ENCODE results near the gene GID8. TPM values are rescaled to one million over a fixed set of nuclear protein-coding genes. Genes with fewer than 3 reads are reported as not detected.

The GID8 gene
- total and polyA plus RNA-seq, 2 experiments from 2014 or later: 41.8 to 106 TPM

- TF ChIP-seq REST (IDR thresholded peaks at IDR 0.05; ENCODE audit: unreplicated experiment) (no peak), CREB1 (CRISPR knock-in tag; IDR thresholded peaks at IDR 0.05; ENCODE audit: low read depth) (no peak), EZH2phosphoT487 (IDR thresholded peaks at IDR 0.05; ENCODE audit: unreplicated experiment) (no peak), EZH2 (IDR thresholded peaks at IDR 0.05; ENCODE audit: low read depth, unreplicated experiment) (no peak), ETS1 (IDR thresholded peaks at IDR 0.05) (no peak), POLR2AphosphoS5 (IDR thresholded peaks at IDR 0.05; ENCODE audit: low read depth) (no peak), NANOG (IDR thresholded peaks at IDR 0.05; ENCODE audit: borderline replicate concordance) (no peak), ZNF114 (CRISPR knock-in tag; IDR thresholded peaks at IDR 0.05) (no peak), ZNF331 (CRISPR knock-in tag; IDR thresholded peaks at IDR 0.05; ENCODE audit: low read depth) (no peak), CTCF (conservative IDR thresholded peaks at IDR 0.05; ENCODE audit: low read depth in 2 of 2) (no peak), JUNB (IDR thresholded peaks at IDR 0.05; ENCODE audit: unreplicated experiment) (no peak), ZNF462 (CRISPR knock-in tag; IDR thresholded peaks at IDR 0.05) (no peak), STAT1 (IDR thresholded peaks at IDR 0.05; ENCODE audit: unreplicated experiment) (no peak)
- no peak for ATAC-seq
- H3K27ac ChIP-seq (ENCODE audit: low read depth): no peak overlapping the region
- H2AFZ ChIP-seq: no peak overlapping the region
- H3K79me2 ChIP-seq (replicated peaks; ENCODE audit: insufficient read depth): no peaks in the 10 kb centered on the region
- peaks cover 23% of the 10 kb centered on the region for H4K20me1 ChIP-seq (replicated peaks; ENCODE audit: insufficient read depth)
- peaks cover 91% of the 10 kb centered on the region for H3F3A ChIP-seq (replicated peaks; ENCODE audit: low read depth)
- peaks cover 13% of the 10 kb centered on the region for H3K4me1 ChIP-seq (ENCODE audit: insufficient read depth)
- H3K9me2 ChIP-seq (ENCODE audit: insufficient read depth): no peaks in the 10 kb centered on the region
- Mint-ChIP-seq H3K9me3 (no peaks in the 10 kb centered on the region), H3K27me3 (ENCODE audit: insufficient read depth, low read depth, poor library complexity) (peaks cover 19% of the 10 kb centered on the region), H3K36me3 (ENCODE audit: low read depth) (peaks cover 84% of the 10 kb centered on the region), H3K27ac (no peak overlapping the region), H3K4me1 (peaks cover 29% of the 10 kb centered on the region), H3K4me3 (no peak overlapping the region)
- DNase-seq (ENCODE audit: low spot score): no peak
- no peak overlapping the region for H3K4me3 ChIP-seq
- no peak overlapping the region for H3K4me2 ChIP-seq
- peaks cover 72% of the 10 kb centered on the region for H3K36me3 ChIP-seq (ENCODE audit: insufficient read depth)
- no peaks in the 10 kb centered on the region for H3K27me3 ChIP-seq (ENCODE audit: insufficient read depth)
Measured at GRCh38 chr20:62889411-62889810, 48.5 kb upstream of the GID8 start.

All from GM23338 (cell line).